ENCODE results near the gene RAB37.
A peak's percentile ranks its signal among the peaks of the same experiment; 100 is the strongest.

The RAB37 gene

DNA sequence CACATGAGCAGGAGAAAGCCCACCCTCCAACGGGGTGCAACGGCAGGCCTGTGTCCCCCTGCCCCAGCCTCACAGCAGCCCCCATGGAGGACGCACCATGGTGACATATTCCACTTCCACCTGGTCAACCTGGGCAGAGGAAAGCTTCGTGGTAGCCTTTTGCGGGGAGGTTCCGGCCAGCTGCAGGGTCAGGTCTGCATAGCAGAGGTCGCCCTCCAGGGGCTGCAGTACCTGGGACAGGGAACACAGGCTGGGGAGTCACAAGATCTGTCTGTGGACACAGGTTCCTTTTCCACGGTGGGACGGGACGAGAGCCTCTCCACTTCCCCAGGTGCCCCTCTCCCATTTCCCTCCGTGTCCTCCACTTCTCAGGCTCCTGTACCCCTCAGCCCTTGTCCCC lies 41.4 kb upstream of the RAB37 start:
- no peak overlapping the region for H3K4me3 ChIP-seq (ENCODE audit: low read depth, low read length)
- no peak for DNase-seq (ENCODE audit: low read depth)
- TF ChIP-seq POLR2A (IDR thresholded peaks at IDR 0.05; ENCODE audit: extremely low read depth, insufficient read length) (no peak), MYC (IDR thresholded peaks at IDR 0.05; ENCODE audit: low read depth, low read length) (no peak)
- TF ChIP-seq, protein P1, sequence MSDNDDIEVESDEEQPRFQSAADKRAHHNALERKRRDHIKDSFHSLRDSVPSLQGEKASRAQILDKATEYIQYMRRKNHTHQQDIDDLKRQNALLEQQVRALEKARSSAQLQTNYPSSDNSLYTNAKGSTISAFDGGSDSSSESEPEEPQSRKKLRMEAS (IDR thresholded peaks at IDR 0.05; ENCODE audit: low read depth, low read length) = no peak

DNA sequence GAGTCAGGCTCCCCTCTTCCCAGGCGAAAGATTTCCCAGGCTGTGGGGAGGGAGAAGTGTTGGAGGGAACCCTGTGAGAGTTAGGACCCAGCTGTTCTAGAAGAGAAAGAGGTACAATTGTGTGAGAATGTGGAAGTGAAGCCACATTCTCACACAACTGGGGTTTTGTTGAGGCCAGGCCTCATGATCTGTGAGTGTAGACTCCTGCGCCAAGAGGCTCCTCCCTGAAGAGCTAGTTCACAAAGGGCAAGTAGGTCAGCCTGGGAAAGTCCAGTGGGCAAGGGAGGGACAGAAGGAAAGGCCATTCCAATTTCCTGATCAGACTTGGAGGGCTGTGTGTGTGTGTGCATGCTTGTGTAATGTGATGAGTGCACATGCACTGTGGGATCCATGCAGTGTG lies 39.5 kb upstream of the RAB37 start:
- no peak for TF ChIP-seq MYC (IDR thresholded peaks at IDR 0.05; ENCODE audit: low read depth, low read length)
- TF ChIP-seq, protein P1 (IDR thresholded peaks at IDR 0.05; ENCODE audit: low read depth, low read length) = no peak
- TF ChIP-seq, protein P2, sequence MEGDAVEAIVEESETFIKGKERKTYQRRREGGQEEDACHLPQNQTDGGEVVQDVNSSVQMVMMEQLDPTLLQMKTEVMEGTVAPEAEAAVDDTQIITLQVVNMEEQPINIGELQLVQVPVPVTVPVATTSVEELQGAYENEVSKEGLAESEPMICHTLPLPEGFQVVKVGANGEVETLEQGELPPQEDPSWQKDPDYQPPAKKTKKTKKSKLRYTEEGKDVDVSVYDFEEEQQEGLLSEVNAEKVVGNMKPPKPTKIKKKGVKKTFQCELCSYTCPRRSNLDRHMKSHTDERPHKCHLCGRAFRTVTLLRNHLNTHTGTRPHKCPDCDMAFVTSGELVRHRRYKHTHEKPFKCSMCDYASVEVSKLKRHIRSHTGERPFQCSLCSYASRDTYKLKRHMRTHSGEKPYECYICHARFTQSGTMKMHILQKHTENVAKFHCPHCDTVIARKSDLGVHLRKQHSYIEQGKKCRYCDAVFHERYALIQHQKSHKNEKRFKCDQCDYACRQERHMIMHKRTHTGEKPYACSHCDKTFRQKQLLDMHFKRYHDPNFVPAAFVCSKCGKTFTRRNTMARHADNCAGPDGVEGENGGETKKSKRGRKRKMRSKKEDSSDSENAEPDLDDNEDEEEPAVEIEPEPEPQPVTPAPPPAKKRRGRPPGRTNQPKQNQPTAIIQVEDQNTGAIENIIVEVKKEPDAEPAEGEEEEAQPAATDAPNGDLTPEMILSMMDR (IDR thresholded peaks at IDR 0.05; ENCODE audit: low read depth, low read length) = no peak
- no peak for TF ChIP-seq POLR2A (IDR thresholded peaks at IDR 0.05; ENCODE audit: extremely low read depth, insufficient read length)
- no peak overlapping the region for H3K4me3 ChIP-seq (ENCODE audit: low read depth, low read length)
- no peak for DNase-seq (ENCODE audit: low read depth)

DNA sequence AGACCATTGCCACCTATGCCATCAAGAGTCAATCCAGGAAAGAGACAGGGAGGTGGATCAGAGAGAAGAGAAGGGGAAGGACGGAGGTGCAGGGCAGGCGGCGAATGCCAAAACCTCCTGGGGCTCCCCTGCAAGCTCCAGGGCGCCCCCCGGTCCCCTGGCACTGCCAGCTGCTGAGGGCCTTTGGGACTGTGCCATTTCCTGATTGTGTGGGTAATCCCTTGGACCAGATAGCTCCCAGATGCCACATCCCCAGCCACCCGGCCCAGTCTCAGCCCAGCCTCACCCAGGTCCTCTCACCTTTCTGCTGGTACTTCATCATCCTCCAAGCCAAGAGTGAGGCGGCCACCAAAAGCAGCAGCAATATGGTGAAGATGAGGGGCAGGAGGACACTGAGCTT lies 39.0 kb upstream of the RAB37 start:
- TF ChIP-seq POLR2A (IDR thresholded peaks at IDR 0.05; ENCODE audit: extremely low read depth, insufficient read length) (no peak), MYC (IDR thresholded peaks at IDR 0.05; ENCODE audit: low read depth, low read length) (no peak)
- TF ChIP-seq, protein P2 (IDR thresholded peaks at IDR 0.05; ENCODE audit: low read depth, low read length) = no peak
- TF ChIP-seq, protein P1 (IDR thresholded peaks at IDR 0.05; ENCODE audit: low read depth, low read length) = no peak
- H3K4me3 ChIP-seq (ENCODE audit: low read depth, low read length) = no peak overlapping the region
- no peak for DNase-seq (ENCODE audit: low read depth)

DNA sequence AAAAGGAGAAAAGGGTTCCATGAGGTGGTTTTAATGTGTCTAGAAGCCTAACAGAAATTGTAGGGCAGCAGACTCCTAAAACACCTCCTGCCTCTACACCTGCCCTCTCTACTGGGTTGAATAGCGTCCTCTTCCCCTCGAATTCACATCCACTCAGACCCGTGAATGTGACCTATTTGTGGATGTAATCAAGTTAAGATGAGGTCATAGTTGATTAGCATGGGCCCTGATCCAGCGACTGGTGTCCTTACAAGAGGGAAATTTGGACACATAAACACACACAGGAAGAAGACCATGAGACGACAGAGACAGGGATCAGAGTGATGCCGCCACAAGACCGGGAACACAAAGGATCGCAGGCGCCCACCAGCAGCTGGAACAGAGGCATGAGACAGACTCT lies 37.8 kb upstream of the RAB37 start:
- TF ChIP-seq MYC (IDR thresholded peaks at IDR 0.05; ENCODE audit: low read depth, low read length) (no peak), POLR2A (IDR thresholded peaks at IDR 0.05; ENCODE audit: extremely low read depth, insufficient read length) (no peak)
- DNase-seq (ENCODE audit: low read depth) = no peak

DNA sequence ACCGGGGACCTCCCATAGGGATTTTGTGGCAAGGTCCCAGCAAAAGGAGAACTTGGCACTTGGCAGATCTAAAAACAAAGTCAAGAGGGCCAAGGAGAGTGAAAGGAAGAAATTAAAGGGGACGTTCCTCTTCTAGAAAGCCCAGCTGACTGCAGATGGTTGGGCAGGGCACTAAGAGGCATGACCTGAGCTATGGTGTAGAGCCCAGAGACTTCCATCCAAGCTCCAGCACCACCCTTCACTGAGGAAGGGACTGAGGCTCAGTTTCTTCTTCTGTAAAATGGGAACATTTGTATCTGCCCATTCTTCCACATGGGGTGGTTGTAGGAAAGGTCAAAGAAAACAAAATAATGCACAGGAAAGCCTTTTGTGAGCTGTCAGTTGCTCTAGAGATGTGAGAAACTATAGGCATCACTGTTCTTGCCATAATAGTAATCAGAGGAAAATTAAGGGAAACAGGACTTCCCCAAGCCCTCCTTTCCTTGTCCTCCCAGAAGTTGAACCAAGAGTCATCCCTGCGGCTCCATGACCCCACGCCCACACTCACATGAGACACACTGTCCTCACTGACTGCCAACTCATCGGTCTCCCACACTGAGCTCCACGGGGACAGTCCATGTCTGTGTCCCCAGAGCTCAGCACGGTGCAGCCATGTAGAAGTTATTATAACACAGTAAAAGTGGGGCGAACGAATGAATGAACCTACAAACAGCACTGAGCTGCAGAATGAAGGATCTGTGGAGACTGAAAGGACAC lies 34.8 kb upstream of the RAB37 start:
- DNase-seq (ENCODE audit: low read depth) = peak; percentile 15
- H3K4me3 ChIP-seq (ENCODE audit: low read depth, low read length) = no peak overlapping the region
- TF ChIP-seq, protein P2 (IDR thresholded peaks at IDR 0.05; ENCODE audit: low read depth, low read length) = no peak
- TF ChIP-seq MYC (IDR thresholded peaks at IDR 0.05; ENCODE audit: low read depth, low read length) (no peak), POLR2A (IDR thresholded peaks at IDR 0.05; ENCODE audit: extremely low read depth, insufficient read length) (no peak)
- TF ChIP-seq, protein P1 (IDR thresholded peaks at IDR 0.05; ENCODE audit: low read depth, low read length) = no peak

More for the DNA sequence above, 37.8 kb upstream of the RAB37 start:
- no peak overlapping the region for H3K4me3 ChIP-seq (ENCODE audit: low read depth, low read length)

DNA sequence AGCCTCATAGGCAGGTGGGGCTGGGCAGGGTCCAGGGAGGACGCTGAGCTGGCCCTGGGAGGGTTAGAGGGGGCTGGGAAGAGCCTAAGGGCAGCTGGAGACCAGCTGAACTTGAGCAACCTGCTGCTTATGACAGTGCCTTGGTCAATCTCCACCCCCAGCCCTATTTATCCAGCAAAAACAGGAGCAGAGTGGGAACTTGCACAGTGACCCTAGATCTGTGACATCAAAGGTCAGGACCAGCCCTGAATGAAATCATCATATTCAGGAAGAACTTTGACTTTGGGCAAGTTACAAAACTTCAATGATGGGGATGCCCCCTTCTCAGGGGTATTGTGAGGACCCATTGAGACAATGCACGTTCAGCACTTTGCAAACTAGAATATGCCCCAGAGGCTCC lies 33.7 kb upstream of the RAB37 start:
- TF ChIP-seq, protein P2 (IDR thresholded peaks at IDR 0.05; ENCODE audit: low read depth, low read length) = no peak
- TF ChIP-seq POLR2A (IDR thresholded peaks at IDR 0.05; ENCODE audit: extremely low read depth, insufficient read length) (no peak), MYC (IDR thresholded peaks at IDR 0.05; ENCODE audit: low read depth, low read length) (no peak)
- TF ChIP-seq, protein P1 (IDR thresholded peaks at IDR 0.05; ENCODE audit: low read depth, low read length) = no peak

More for the DNA sequence above, 33.7 kb upstream of the RAB37 start:
- no peak for DNase-seq (ENCODE audit: low read depth)
- no peak overlapping the region for H3K4me3 ChIP-seq (ENCODE audit: low read depth, low read length)

Measured in NB4 (cell line).